ENCODE results near the gene BRIP1. TPM values are rescaled to one million over a fixed set of nuclear protein-coding genes. Genes with fewer than 3 reads are reported as not detected.

The BRIP1 gene
- total and polyA plus RNA-seq, 9 of the 15 experiments (the other 6 are each of a cell fraction or from before 2014, with no cell fraction given), result 2.4 to 17.5 (median 11.2) TPM

GRCh38 chr17:61710546-61710945 lies 152.8 kb downstream of the BRIP1 start:
- BruUV-seq (replicated peaks), result no TSS peak
- in situ Hi-C loops (cut with MboI), result no loop called here
- ChIA-PET POLR2A (interaction anchor here (0.6 kb wide), 1 partner anchor 20 kb away, joined by 3 read pairs; no protein-coding TSS in a partner anchor), CTCF (ENCODE audit: low intra/inter-chr PET ratio) (no interaction called here)
- intact Hi-C loops (cut with micrococcal nuclease), result no loop called here
- no peaks in the 10 kb centered on the region for H4K20me1 ChIP-seq (replicated peaks; ENCODE audit: control insufficient read depth, insufficient read depth, low read length)
- no peak overlapping the region for H3K9ac ChIP-seq (ENCODE audit: insufficient read depth in 1 of 2, low read depth in 2 of 2, low read length in 2 of 2)
- FAIRE-seq (no peak), DNase-seq (ENCODE audit: extremely low read depth in 1 of 4, low spot score in 3 of 4) (no peak), ATAC-seq (no peak)
- H3K4me3 ChIP-seq, result no peak overlapping the region
- H3K4me1 ChIP-seq (replicated peaks in 1 of 2; ENCODE audit: control insufficient read depth in 2 of 2, insufficient read depth in 2 of 2, low read length in 2 of 2), result no peaks in the 10 kb centered on the region
- no peaks in the 10 kb centered on the region for H3K9me1 ChIP-seq (ENCODE audit: control insufficient read depth, insufficient read depth, low read length)
- H3K36me3 ChIP-seq (ENCODE audit: control insufficient read depth, insufficient read depth, low read length), result peaks cover 13% of the 10 kb centered on the region; the same call in 1 of the 3 replicates
- TF ChIP-seq ZNF408 (CRISPR knock-in tag; IDR thresholded peaks at IDR 0.05; ENCODE audit: low read depth) (no peak), ZBTB11 (CRISPR knock-in tag; IDR thresholded peaks at IDR 0.05) (peak in 1 of 3 experiments; percentile 88; a peak in 2 of 6 replicates), MIER1 (IDR thresholded peaks at IDR 0.05; ENCODE audit: low read depth) (no peak), SAFB (IDR thresholded peaks at IDR 0.05; ENCODE audit: borderline replicate concordance, low read depth, low read length) (no peak), MTA1 (IDR thresholded peaks at IDR 0.05; ENCODE audit: borderline replicate concordance) (no peak), KAT7 (CRISPR knock-in tag; IDR thresholded peaks at IDR 0.05; ENCODE audit: borderline replicate concordance) (no peak)
- no peak overlapping the region for H2AFZ ChIP-seq (ENCODE audit: low read depth, low read length)
- WGBS (ENCODE audit: insufficient coverage, low coverage, missing lambda C conversion rate), result 76% methylated on average over 4 of the region's 4 CpGs
- H3K27ac ChIP-seq (ENCODE audit: extremely low read depth, low read depth, low read length), result no peak overlapping the region
- H3K9me3 ChIP-seq (replicated peaks; ENCODE audit: control insufficient read depth, insufficient read depth, low read depth, low read length), result no peaks in the 10 kb centered on the region
- no peaks in the 10 kb centered on the region for H3K27me3 ChIP-seq (ENCODE audit: control insufficient read depth in 2 of 2, insufficient read depth in 2 of 2, low read length in 2 of 2)
- H3K4me2 ChIP-seq (ENCODE audit: insufficient read depth, low read length), result no peak overlapping the region
- no peaks in the 10 kb centered on the region for H3K79me2 ChIP-seq (ENCODE audit: control insufficient read depth, insufficient read depth, low read length)
